Mucosa of descending colon (tissue), 3 donors: Measurements from ENCODE around the gene PCMTD2. TPM values are rescaled to one million over a fixed set of nuclear protein-coding genes. Genes with fewer than 3 reads are reported as not detected.

Experiments used
- ATAC-seq: fragments of 200-7000 bp; cut with Tn5 transposase; one replicate; pipeline ENCODE4 v1.9.1; 2020; ENCODE audit warnings: mild to moderate bottlenecking, moderate library complexity
- DNase-seq, 3 donors: peaks; one replicate each; pipeline ENCODE4 v3.0.0-alpha.2; 2020
- H3K36me3 ChIP-seq: fragments of 200-600 bp; one replicate; pipeline ENCODE4 v1.8.0; 2021; ENCODE audit warnings: low read depth, mild to moderate bottlenecking
- H3K4me1 ChIP-seq: fragments of 200-600 bp; one replicate; pipeline ENCODE4 v1.8.0; 2021; ENCODE audit warnings: low read depth, mild to moderate bottlenecking
- H3K4me3 ChIP-seq: fragments of 200-600 bp; one replicate; pipeline ENCODE4 v1.8.0; 2021; ENCODE audit warnings: mild to moderate bottlenecking
- H3K9me3 ChIP-seq: fragments of 200-600 bp; one replicate; pipeline ENCODE4 v1.8.0; 2021; ENCODE audit warnings: mild to moderate bottlenecking
- intact Hi-C, 2 donors: fragments of 100-400 bp; cut with DNase I in 1 of 2; cut with micrococcal nuclease in 1 of 2; formaldehyde crosslinking; loops; one replicate each; pipeline versions ENCODE4 v1.11.0 to v1.11.1; 2022; cut with DNase I, micrococcal nuclease
- total RNA-seq, 3 donors: library from RNA; stranded (reverse); fragmentation: NEBNext Ultra II Directional in 2 of 3; extraction: Animal tissue kit (Norgen Biotek cat#: 25700) in 2 of 3; gene quantifications; one replicate each; pipeline versions ENCODE4 v1.2.1 to v1.2.4, GENCODE V29; 2021 to 2023
- TF ChIP-seq, protein P1 (sequence below): fragments of 200-600 bp; IDR thresholded peaks from one replicate; pipeline ENCODE4 v1.8.0; 2022; ENCODE audit warnings: antibody characterized with exemption, mild to moderate bottlenecking
- donor health status: DM: no; HTN: no; CAD: no; lungs with moderate emphysema.
- donor health status: DM: no; HTN: no; CAD: no.
- donor health status: DM: no; HTN: yes; CAD: no.

PCMTD2 gene
- total RNA-seq, 3 donors from 2014 or later = 31.1 to 47.4 (median 34.9) TPM

DNA sequence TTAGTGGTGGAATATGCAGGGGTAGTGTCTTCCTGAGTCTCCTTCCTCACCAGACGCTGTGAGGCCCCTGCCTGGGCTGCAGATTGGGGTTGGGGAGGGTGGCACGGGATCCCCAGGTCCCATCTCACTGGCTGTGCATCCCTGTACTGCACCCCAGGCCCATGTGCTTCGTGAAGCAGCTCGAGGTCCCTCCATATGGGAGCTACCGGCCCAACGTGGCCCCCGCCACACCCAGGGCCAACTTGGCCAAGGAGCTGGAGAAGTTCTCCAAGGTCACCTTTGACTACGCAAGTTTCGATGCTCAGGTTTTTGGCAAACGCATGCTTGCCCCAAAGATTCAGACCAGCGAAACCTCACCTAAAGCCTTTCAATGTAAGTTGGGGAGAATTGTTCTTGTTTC is 38.6 kb upstream of the PCMTD2 start:
- ATAC-seq (no peak), DNase-seq (no peak)
- Histone ChIP-seq H3K4me3 (no peak overlapping the region), H3K4me1 (no peaks in the 10 kb centered on the region), H3K36me3 (no peaks in the 10 kb centered on the region), H3K9me3 (no peaks in the 10 kb centered on the region)
- TF ChIP-seq, protein P1, sequence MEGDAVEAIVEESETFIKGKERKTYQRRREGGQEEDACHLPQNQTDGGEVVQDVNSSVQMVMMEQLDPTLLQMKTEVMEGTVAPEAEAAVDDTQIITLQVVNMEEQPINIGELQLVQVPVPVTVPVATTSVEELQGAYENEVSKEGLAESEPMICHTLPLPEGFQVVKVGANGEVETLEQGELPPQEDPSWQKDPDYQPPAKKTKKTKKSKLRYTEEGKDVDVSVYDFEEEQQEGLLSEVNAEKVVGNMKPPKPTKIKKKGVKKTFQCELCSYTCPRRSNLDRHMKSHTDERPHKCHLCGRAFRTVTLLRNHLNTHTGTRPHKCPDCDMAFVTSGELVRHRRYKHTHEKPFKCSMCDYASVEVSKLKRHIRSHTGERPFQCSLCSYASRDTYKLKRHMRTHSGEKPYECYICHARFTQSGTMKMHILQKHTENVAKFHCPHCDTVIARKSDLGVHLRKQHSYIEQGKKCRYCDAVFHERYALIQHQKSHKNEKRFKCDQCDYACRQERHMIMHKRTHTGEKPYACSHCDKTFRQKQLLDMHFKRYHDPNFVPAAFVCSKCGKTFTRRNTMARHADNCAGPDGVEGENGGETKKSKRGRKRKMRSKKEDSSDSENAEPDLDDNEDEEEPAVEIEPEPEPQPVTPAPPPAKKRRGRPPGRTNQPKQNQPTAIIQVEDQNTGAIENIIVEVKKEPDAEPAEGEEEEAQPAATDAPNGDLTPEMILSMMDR = no peak
- intact Hi-C loops = no loop called here

DNA sequence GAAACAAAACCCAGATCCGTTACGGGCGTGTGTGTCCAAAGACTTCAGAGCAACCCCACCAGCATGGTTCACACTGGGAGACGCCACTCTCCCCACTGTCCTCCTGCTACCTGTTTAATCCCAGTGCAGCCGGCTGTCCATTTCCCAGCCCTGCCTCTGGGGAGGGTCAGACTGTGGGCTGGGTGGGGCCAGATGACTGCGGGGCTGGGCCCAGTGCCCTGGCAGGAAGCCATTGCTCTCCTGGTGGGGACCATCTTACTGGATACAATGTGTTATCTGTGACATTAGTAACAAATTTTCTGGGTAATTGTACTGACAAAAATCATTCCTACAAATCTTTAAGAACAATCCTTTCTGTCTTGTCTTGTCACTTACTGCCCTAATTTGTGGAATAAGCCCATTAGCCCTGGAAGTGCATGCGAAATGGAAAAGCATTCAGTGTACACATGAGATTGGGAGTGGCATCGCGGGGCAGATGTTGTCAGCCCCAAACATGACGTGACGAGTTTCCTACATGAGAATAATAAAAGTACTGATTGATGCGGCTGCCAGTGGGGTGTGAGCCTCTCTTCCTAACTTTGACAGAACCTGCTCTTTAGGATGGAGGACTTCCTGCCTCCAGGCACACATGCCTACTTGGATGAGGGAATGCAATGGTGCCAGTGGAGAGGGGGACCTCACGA is 37.9 kb upstream of the PCMTD2 start:
- DNase-seq = no peak
- TF ChIP-seq, protein P1 = no peak
- Histone ChIP-seq H3K4me1 (no peaks in the 10 kb centered on the region), H3K9me3 (no peaks in the 10 kb centered on the region), H3K4me3 (no peak overlapping the region), H3K36me3 (no peaks in the 10 kb centered on the region)
- peak; percentile 15 for ATAC-seq
- intact Hi-C loops = no loop called here

DNA sequence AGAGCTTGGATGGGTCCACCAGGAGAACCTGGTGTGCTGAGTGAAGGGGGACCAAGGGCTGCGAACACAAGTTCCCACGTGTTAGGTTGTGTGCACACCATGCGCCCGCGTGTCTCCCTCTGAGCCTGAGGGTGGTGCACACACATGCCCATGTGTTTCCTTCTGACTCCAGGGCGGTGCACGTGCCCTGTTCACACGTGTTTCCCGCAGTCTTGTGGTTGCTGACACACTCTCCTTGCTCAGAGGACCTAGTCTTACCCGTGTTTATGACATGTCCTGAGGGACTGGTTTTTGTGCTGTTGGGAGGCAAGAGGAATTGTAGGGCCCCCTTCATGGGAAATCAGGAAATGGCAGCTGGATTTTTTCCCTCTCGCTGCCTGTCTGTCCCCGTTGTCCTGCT is 36.3 kb upstream of the PCMTD2 start:
- H3K4me3 ChIP-seq = no peak overlapping the region
- no peak for ATAC-seq
- intact Hi-C loops = no loop called here
- no peaks in the 10 kb centered on the region for H3K36me3 ChIP-seq
- H3K4me1 ChIP-seq = no peaks in the 10 kb centered on the region
- no peak for DNase-seq
- H3K9me3 ChIP-seq = no peaks in the 10 kb centered on the region
- TF ChIP-seq, protein P1 = no peak

- no peak for DNase-seq
- Histone ChIP-seq H3K36me3 (no peaks in the 10 kb centered on the region), H3K4me3 (no peak overlapping the region), H3K4me1 (no peaks in the 10 kb centered on the region), H3K9me3 (no peaks in the 10 kb centered on the region)
- intact Hi-C loops = no loop called here
- TF ChIP-seq, protein P1 = no peak
- ATAC-seq = no peak
Observed at GRCh38 chr20:64219730-64220129, 35.8 kb upstream of the PCMTD2 start.

DNA sequence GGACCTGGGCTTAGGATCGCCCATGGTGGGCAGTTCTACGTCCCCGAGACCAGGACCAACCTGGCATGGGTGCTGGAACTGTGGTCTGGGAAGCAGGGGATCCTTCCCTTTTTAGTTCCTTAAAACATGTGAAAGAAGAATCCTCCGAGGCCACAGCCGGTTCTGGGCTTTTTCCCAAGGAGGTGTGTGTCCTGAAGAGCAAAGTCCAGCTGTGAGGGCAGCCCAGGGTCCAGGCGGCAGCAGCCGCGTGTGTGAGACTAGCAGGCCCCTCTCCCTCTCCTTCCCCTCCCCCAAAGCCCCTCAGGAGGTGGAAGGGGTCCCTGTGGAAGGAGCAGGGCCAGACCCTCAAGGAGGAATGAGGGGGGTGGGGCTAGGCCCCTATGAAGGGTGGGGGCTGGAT is 35.1 kb upstream of the PCMTD2 start:
- no peaks in the 10 kb centered on the region for H3K9me3 ChIP-seq
- no peak overlapping the region for H3K4me3 ChIP-seq
- no peaks in the 10 kb centered on the region for H3K36me3 ChIP-seq
- H3K4me1 ChIP-seq = no peaks in the 10 kb centered on the region
- intact Hi-C loops = no loop called here
- DNase-seq = peak in 1 of 3 donors; percentile 18
- ATAC-seq = peak; percentile 10
- TF ChIP-seq, protein P1 = no peak
